ENCODE data around the gene ZSCAN5A. TPM values are rescaled to one million over a fixed set of nuclear protein-coding genes. Genes with fewer than 3 reads are reported as not detected.

ZSCAN5A gene
- total and polyA plus RNA-seq, 10 of the 15 experiments (the other 5 are each of a cell fraction or from before 2014, with no cell fraction given), result 5.5 to 12.0 (median 8.7) TPM

DNA sequence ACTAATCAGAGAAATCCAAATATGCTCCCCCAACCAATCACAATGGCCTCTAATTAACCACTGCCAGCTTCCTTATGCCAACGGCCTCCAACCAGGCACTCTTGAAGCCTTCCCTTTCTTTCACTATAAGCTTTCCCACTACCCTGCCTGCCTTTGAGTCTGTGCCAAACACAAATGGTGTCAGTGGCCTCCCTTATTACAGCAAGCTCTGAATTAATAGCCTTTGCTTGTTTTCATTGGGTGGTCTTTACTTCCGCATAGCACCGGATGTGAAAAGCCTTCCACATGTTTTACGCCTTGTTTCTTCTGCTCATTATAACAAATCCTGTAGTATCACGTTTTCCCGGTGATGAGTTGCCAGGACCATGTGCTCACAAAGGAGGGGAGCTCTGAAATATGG lies 43.5 kb downstream of the ZSCAN5A start:
- BruUV-seq (replicated peaks), result no TSS peak
- in situ Hi-C loops (cut with MboI) (no loop called here), intact Hi-C loops (cut with micrococcal nuclease; ENCODE audit: unreplicated experiment) (no loop called here)
- Histone ChIP-seq H3K4me2 (ENCODE audit: control insufficient read depth, insufficient read depth) (no peak overlapping the region), H3K36me3 (ENCODE audit: control insufficient read depth in 2 of 2, insufficient read depth in 2 of 2, low read length in 1 of 2) (no peaks in the 10 kb centered on the region), H3K9ac (ENCODE audit: control insufficient read depth, insufficient read depth, low read length) (no peak overlapping the region), H3K27me3 (replicated peaks in 1 of 2; ENCODE audit: control insufficient read depth in 2 of 2, insufficient read depth in 2 of 2, low read length in 1 of 2) (no peaks in the 10 kb centered on the region), H3K9me3 (replicated peaks; ENCODE audit: control insufficient read depth, insufficient read depth, low read length) (no peaks in the 10 kb centered on the region), H3K4me3 (no peak overlapping the region), H3K79me2 (ENCODE audit: control insufficient read depth, insufficient read depth, low read length) (no peaks in the 10 kb centered on the region), H3K27ac (ENCODE audit: control insufficient read depth, insufficient read depth) (no peak overlapping the region), H4K20me1 (ENCODE audit: control insufficient read depth, insufficient read depth) (no peaks in the 10 kb centered on the region), H3K4me1 (ENCODE audit: control insufficient read depth, insufficient read depth, low read length) (no peaks in the 10 kb centered on the region), H2AFZ (ENCODE audit: control insufficient read depth, low read depth, low read length) (no peak overlapping the region)
- ATAC-seq, result no peak
- ChIA-PET RAD21 (ENCODE audit: unreplicated experiment) (interaction anchor here (1.5 kb wide), 1 partner anchor 62 kb away, joined by 6 read pairs; no protein-coding TSS in a partner anchor), SMC1A (ENCODE audit: uncharacterized antibody, unreplicated experiment) (interaction anchor here (1.3 kb wide), 1 partner anchor 18 kb away, joined by 3 read pairs; no protein-coding TSS in a partner anchor), POLR2A (no interaction called here), CTCF (interaction anchor here (0.8 to 4.6 kb wide), 4 partner anchors 10 to 78 kb away, joined by 3 to 24 read pairs (median 4); no protein-coding TSS in a partner anchor)
- 95% methylated on average over 6 of the region's 6 CpGs for WGBS (ENCODE audit: insufficient coverage, insufficient replicate concordance, low lambda C conversion rate, missing lambda C conversion rate)
- FAIRE-seq, result no peak
- no peak for DNase-seq (ENCODE audit: low read depth, low spot score)
- no peak for TF ChIP-seq BHLHE40 (IDR thresholded peaks at IDR 0.05; ENCODE audit: borderline replicate concordance in 1 of 2, low read depth in 2 of 2, low read length in 1 of 2)
- TF ChIP-seq HDGF (IDR thresholded peaks at IDR 0.05), result no peak
- no peak for TF ChIP-seq MEF2B (IDR thresholded peaks at IDR 0.05; ENCODE audit: partially characterized antibody, poor library complexity, severe bottlenecking)
- no peak for TF ChIP-seq NR2F1 (conservative IDR thresholded peaks at IDR 0.05)
- no peak for TF ChIP-seq CBX5 (IDR thresholded peaks at IDR 0.05; ENCODE audit: low read depth)
- no peak for TF ChIP-seq MLLT1 (IDR thresholded peaks at IDR 0.05)
- no peak for TF ChIP-seq ZNF274 (IDR thresholded peaks at IDR 0.05; ENCODE audit: insufficient read depth, insufficient read length)
- TF ChIP-seq CHD2 (IDR thresholded peaks at IDR 0.05; ENCODE audit: borderline replicate concordance, low read depth, low read length), result no peak
- no peak for TF ChIP-seq POLR2AphosphoS5 (IDR thresholded peaks at IDR 0.05; ENCODE audit: low read length)
- TF ChIP-seq RUNX3 (IDR thresholded peaks at IDR 0.05; ENCODE audit: low read length), result no peak
- TF ChIP-seq, protein P1, sequence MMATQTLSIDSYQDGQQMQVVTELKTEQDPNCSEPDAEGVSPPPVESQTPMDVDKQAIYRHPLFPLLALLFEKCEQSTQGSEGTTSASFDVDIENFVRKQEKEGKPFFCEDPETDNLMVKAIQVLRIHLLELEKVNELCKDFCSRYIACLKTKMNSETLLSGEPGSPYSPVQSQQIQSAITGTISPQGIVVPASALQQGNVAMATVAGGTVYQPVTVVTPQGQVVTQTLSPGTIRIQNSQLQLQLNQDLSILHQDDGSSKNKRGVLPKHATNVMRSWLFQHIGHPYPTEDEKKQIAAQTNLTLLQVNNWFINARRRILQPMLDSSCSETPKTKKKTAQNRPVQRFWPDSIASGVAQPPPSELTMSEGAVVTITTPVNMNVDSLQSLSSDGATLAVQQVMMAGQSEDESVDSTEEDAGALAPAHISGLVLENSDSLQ (IDR thresholded peaks at IDR 0.05), result no peak

All from GM12878 (cell line).